Measurements from ENCODE around the gene NFKBIA. TPM values are rescaled to one million over a fixed set of nuclear protein-coding genes. Genes with fewer than 3 reads are reported as not detected.
A peak's percentile ranks its signal among the peaks of the same experiment; 100 is the strongest.

Gene NFKBIA
- total and polyA plus RNA-seq, 2 of the 8 experiments (the other 6 are each of a cell fraction or from before 2014, with no cell fraction given) = 25.9 to 49.7 TPM

DNA sequence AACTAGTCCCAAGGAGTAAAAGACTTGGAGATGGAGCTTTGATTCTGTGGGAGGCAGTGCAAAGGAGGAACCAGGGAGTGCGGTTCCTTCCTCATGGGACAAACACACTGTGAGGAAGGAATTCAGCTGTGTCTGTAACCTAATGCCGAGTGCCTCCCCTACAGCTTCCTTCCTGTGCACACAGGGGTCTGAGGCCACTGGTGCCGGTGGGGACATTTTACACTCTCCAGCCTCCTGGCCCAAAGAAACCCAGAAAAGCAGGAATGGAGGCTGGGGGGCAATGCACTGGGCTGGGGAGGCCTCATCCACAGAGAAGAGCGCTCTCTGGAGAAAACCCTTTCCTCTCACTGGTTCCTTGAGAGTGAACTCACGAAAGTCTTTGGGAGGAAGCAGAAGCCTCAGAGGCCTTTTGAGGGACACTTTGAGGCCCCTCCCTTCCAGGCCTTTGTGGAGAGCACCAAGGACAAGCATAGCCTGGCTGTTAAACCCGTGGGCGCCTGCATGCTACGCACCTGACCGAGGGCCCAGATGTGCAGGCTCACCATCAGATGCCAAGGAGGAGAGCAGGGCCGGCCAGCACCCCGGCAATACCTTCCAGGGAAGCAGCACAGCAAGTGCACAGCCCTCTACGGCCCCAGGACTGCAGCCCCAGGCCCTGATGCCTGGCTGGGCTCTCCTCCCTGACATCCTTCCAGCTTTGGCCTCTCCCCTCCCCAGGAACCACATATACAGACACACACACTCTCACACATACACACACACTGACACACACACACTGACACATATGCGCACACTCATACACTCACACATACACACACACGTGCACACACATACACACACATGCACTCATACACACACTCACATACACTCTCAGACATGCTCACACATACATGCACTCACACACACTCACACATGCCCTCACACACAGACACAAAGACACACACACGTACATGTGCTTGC is 52.0 kb downstream of the NFKBIA start:
- peaks cover 3% of the 10 kb centered on the region for H3K23me2 ChIP-seq (ENCODE audit: low read depth, low read length)
- ChIA-PET POLR2A (ENCODE audit: partially characterized antibody) (interaction anchor here (0.8 to 2.1 kb wide), 6 partner anchors 8 to 60 kb away, joined by 3 to 7 read pairs (median 4); partner anchors contain the start of gene PSMA6), CTCF (ENCODE audit: partially characterized antibody) (interaction anchor here (0.9 to 2.3 kb wide), 10 partner anchors 12 to 211 kb away, joined by 3 to 9 read pairs (median 5); partner anchors contain the start of gene NFKBIA)
- H3K4me1 ChIP-seq (replicated peaks in 1 of 4; ENCODE audit: control insufficient read depth in 3 of 4, insufficient read depth in 4 of 4, low read length in 3 of 4) = peaks cover 0 to 12% (median 4%) of the 10 kb centered on the region in 4 experiments; a peak in 5 of 7 replicates
- H3K9me3 ChIP-seq (ENCODE audit: insufficient read depth in 2 of 2, low read depth in 1 of 2, low read length in 1 of 2) = no peaks in the 10 kb centered on the region
- H3K4me2 ChIP-seq (ENCODE audit: insufficient read depth in 1 of 2, low read depth in 2 of 2, low read length in 2 of 2) = peak overlapping the region in 1 of 2 experiments; percentile 15; a peak in 2 of 4 replicates
- H2BK120ac ChIP-seq (replicated peaks; ENCODE audit: low read depth, low read length) = no peak overlapping the region
- no peak overlapping the region; the same call in 1 of the 2 replicates for H4K8ac ChIP-seq (ENCODE audit: extremely low read depth, insufficient read depth, low read length)
- no peak overlapping the region for H3K4ac ChIP-seq (replicated peaks; ENCODE audit: insufficient read length, low read depth, low read length)
- no peaks in the 10 kb centered on the region; a peak in 1 of 7 replicates for H3K27me3 ChIP-seq (replicated peaks in 1 of 4; ENCODE audit: control insufficient read depth in 3 of 4, extremely low read depth in 1 of 4, insufficient read depth in 3 of 4, low read length in 3 of 4)
- peak overlapping the region; percentile 86 for H2BK5ac ChIP-seq (ENCODE audit: low read depth, low read length)
- H4K91ac ChIP-seq (replicated peaks; ENCODE audit: insufficient read length, low read length) = peak overlapping the region; percentile 91
- no peaks in the 10 kb centered on the region; the same call in 1 of the 2 replicates for H3K79me1 ChIP-seq (ENCODE audit: low read depth, low read length)
- no peak overlapping the region for H4K5ac ChIP-seq (ENCODE audit: insufficient read length, low read depth, low read length)
- H3K9ac ChIP-seq (replicated peaks in 1 of 4; ENCODE audit: extremely low read depth in 1 of 4, low read depth in 3 of 4, low read length in 3 of 4) = peak overlapping the region in 1 of 4 experiments; percentile 21; a peak in 1 of 7 replicates
- no peaks in the 10 kb centered on the region for H3K79me2 ChIP-seq (ENCODE audit: control insufficient read depth in 1 of 2, insufficient read depth in 2 of 2, low read length in 2 of 2)
- H3K18ac ChIP-seq (ENCODE audit: extremely low read depth, low read length) = peak overlapping the region; percentile 62; the same call in 1 of the 2 replicates
- no peak overlapping the region for H3K4me3 ChIP-seq (ENCODE audit: extremely low read depth in 1 of 4, insufficient read depth in 2 of 4, low read depth in 3 of 4, low read length in 4 of 4)
- H2AFZ ChIP-seq (ENCODE audit: low read length) = peak overlapping the region; percentile 71
- WGBS, 2 experiments (ENCODE audit: extremely low coverage in 1 of 2, insufficient coverage in 1 of 2, insufficient read length in 1 of 2, insufficient replicate concordance in 2 of 2, low coverage in 1 of 2, low lambda C conversion rate in 2 of 2, missing lambda C conversion rate in 1 of 2) = 85% methylated on average over 15 of the region's 15 CpGs; no CpG with 5 or more reads in 1 of the 2 experiments
- H3K23ac ChIP-seq (ENCODE audit: insufficient read length) = no peak overlapping the region
- peak overlapping the region; percentile 48 for H2BK15ac ChIP-seq (ENCODE audit: low read length)
- peak overlapping the region; percentile 63; the same call in 1 of the 2 replicates for H2BK20ac ChIP-seq (ENCODE audit: low read length)
- H3K27ac ChIP-seq (ENCODE audit: low read depth, low read length) = no peak overlapping the region
- H3K36me3 ChIP-seq (ENCODE audit: control insufficient read depth in 2 of 4, insufficient read depth in 4 of 4, low read length in 3 of 4) = no peaks in the 10 kb centered on the region; a peak in 1 of 8 replicates
- no peak for FAIRE-seq
- H2BK12ac ChIP-seq (ENCODE audit: low read depth, low read length) = peak overlapping the region; percentile 99; the same call in 1 of the 2 replicates
- no peak overlapping the region for H3K14ac ChIP-seq (ENCODE audit: insufficient read length)
- peak overlapping the region; percentile 100 for H2AK5ac ChIP-seq (ENCODE audit: low read depth, low read length)
- H4K20me1 ChIP-seq (replicated peaks in 1 of 2; ENCODE audit: control insufficient read depth in 1 of 2, insufficient read depth in 2 of 2, low read length in 2 of 2) = peaks cover 0 to 2% of the 10 kb centered on the region in 2 experiments
- no peak for DNase-seq (ENCODE audit: low read depth in 1 of 2, low spot score in 2 of 2)
- no peak overlapping the region for H3K56ac ChIP-seq (replicated peaks; ENCODE audit: insufficient read length, low read depth, low read length)
- TF ChIP-seq BACH1 (IDR thresholded peaks at IDR 0.05; ENCODE audit: low read length) (no peak), CHD2 (IDR thresholded peaks at IDR 0.05; ENCODE audit: low read length) (no peak), CBX5 (IDR thresholded peaks at IDR 0.05; ENCODE audit: low read depth, low read length) (no peak), TEAD4 (IDR thresholded peaks at IDR 0.05; ENCODE audit: low read depth, low read length) (no peak), SP4 (IDR thresholded peaks at IDR 0.05; ENCODE audit: low read length) (no peak), TBP (IDR thresholded peaks at IDR 0.05; ENCODE audit: low read depth, low read length) (no peak), EGR1 (IDR thresholded peaks at IDR 0.05; ENCODE audit: borderline replicate concordance, low read depth, low read length) (no peak), SUZ12 (IDR thresholded peaks at IDR 0.05; ENCODE audit: low read length) (no peak)
- TF ChIP-seq, protein P1, sequence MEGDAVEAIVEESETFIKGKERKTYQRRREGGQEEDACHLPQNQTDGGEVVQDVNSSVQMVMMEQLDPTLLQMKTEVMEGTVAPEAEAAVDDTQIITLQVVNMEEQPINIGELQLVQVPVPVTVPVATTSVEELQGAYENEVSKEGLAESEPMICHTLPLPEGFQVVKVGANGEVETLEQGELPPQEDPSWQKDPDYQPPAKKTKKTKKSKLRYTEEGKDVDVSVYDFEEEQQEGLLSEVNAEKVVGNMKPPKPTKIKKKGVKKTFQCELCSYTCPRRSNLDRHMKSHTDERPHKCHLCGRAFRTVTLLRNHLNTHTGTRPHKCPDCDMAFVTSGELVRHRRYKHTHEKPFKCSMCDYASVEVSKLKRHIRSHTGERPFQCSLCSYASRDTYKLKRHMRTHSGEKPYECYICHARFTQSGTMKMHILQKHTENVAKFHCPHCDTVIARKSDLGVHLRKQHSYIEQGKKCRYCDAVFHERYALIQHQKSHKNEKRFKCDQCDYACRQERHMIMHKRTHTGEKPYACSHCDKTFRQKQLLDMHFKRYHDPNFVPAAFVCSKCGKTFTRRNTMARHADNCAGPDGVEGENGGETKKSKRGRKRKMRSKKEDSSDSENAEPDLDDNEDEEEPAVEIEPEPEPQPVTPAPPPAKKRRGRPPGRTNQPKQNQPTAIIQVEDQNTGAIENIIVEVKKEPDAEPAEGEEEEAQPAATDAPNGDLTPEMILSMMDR (IDR thresholded peaks at IDR 0.05; ENCODE audit: control extremely low read depth in 1 of 3, insufficient read depth in 1 of 3, low read depth in 1 of 3, low read length in 3 of 3) = no peak

All from H1 (cell line).